GM23338 (cell line): ENCODE results near the gene MRM2. TPM values are rescaled to one million over a fixed set of nuclear protein-coding genes. Genes with fewer than 3 reads are reported as not detected.

Experiments
- ATAC-seq: fragments of 200-7000 bp; cut with Tn5 transposase; 3 replicates; pipeline ENCODE4 v1.9.1; 2020
- DNase-seq: peaks from one replicate; pipeline ENCODE4 v3.0.0-alpha.2; 2015; ENCODE audit warnings: low spot score
- H2AFZ ChIP-seq: fragments of 200-600 bp; sonication (generic); 2 replicates; pipeline ENCODE4 v1.8.0; 2016; ENCODE audit warnings: antibody characterized with exemption, mild to moderate bottlenecking, moderate library complexity
- H3F3A ChIP-seq: fragments of 200-600 bp; sonication (generic); replicated peaks from 2 replicates; pipeline ENCODE4 v1.8.0; 2017; ENCODE audit warnings: antibody characterized with exemption, mixed run types, low read depth
- H3K27ac ChIP-seq: fragments of 200-600 bp; sonication (generic); 2 replicates; pipeline ENCODE4 v1.6.1; 2016; ENCODE audit warnings: low read depth
- H3K27me3 ChIP-seq: fragments of 200-600 bp; sonication (generic); 2 replicates; pipeline ENCODE4 v1.8.0; 2016; ENCODE audit warnings: mild to moderate bottlenecking, mixed run types, moderate library complexity; ENCODE audit not compliant: insufficient read depth
- H3K36me3 ChIP-seq: fragments of 200-600 bp; sonication (generic); 2 replicates; pipeline ENCODE4 v1.8.0; 2016; ENCODE audit warnings: mild to moderate bottlenecking; ENCODE audit not compliant: insufficient read depth
- H3K4me1 ChIP-seq: fragments of 200-600 bp; sonication (generic); 2 replicates; pipeline ENCODE4 v1.8.0; 2016; ENCODE audit warnings: mild to moderate bottlenecking, moderate library complexity; ENCODE audit not compliant: insufficient read depth
- H3K4me2 ChIP-seq: fragments of 200-600 bp; sonication (generic); 2 replicates; pipeline ENCODE4 v1.7.1; 2017; ENCODE audit warnings: mixed run types
- H3K4me3 ChIP-seq: fragments of 200-600 bp; sonication (generic); 2 replicates; pipeline ENCODE4 v1.6.1; 2016; ENCODE audit warnings: mixed run types
- H3K79me2 ChIP-seq: fragments of 200-600 bp; sonication (generic); replicated peaks from 2 replicates; pipeline ENCODE4 v1.8.0; 2017; ENCODE audit warnings: mild to moderate bottlenecking; ENCODE audit not compliant: insufficient read depth
- H3K9me2 ChIP-seq: fragments of 200-600 bp; sonication (generic); 2 replicates; pipeline ENCODE4 v1.8.0; 2017; ENCODE audit not compliant: insufficient read depth
- H4K20me1 ChIP-seq: fragments of 200-600 bp; sonication (generic); replicated peaks from 2 replicates; pipeline ENCODE4 v1.8.0; 2017; ENCODE audit warnings: mild to moderate bottlenecking; ENCODE audit not compliant: insufficient read depth
- H3K27ac Mint-ChIP-seq: 2 replicates; pipeline ENCODE4 v1.8.0; 2020; ENCODE audit warnings: inconsistent platforms, mild to moderate bottlenecking, moderate library complexity, mixed read lengths
- H3K27me3 Mint-ChIP-seq: 3 replicates; pipeline ENCODE4 v1.8.0; 2022; ENCODE audit warnings: low read depth, mild to moderate bottlenecking, moderate library complexity, mixed read lengths, inconsistent platforms; ENCODE audit not compliant: insufficient read depth, poor library complexity
- H3K36me3 Mint-ChIP-seq: 3 replicates; pipeline ENCODE4 v1.8.0; 2021; ENCODE audit warnings: low read depth, mild to moderate bottlenecking, inconsistent platforms, moderate library complexity, mixed read lengths
- H3K4me1 Mint-ChIP-seq: 3 replicates; pipeline ENCODE4 v1.8.0; 2020; ENCODE audit warnings: mild to moderate bottlenecking, inconsistent platforms, mixed read lengths
- H3K4me3 Mint-ChIP-seq: 3 replicates; pipeline ENCODE4 v1.8.0; 2021; ENCODE audit warnings: moderate library complexity, mild to moderate bottlenecking, inconsistent platforms, mixed read lengths
- H3K9me3 Mint-ChIP-seq: 3 replicates; pipeline ENCODE4 v1.8.0; 2020; ENCODE audit warnings: moderate library complexity, mild to moderate bottlenecking, inconsistent platforms, mixed read lengths
- CREB1 ChIP-seq: fragments of 250-450 bp; sonication (Bioruptor Pico); IDR thresholded peaks from 2 replicates; pipeline ENCODE4 v1.5.0; 2020; ENCODE audit warnings: low read depth, mild to moderate bottlenecking, moderate library complexity
- EZH2 ChIP-seq: fragments of 200-600 bp; sonication (generic); IDR thresholded peaks from one replicate; pipeline ENCODE4 v1.8.0; 2017; ENCODE audit warnings: antibody characterized with exemption, mild to moderate bottlenecking, low read depth; ENCODE audit not compliant: unreplicated experiment
- EZH2phosphoT487 ChIP-seq: fragments of 200-600 bp; sonication (generic); IDR thresholded peaks from one replicate; pipeline ENCODE4 v1.8.1; 2018; ENCODE audit warnings: antibody characterized with exemption; ENCODE audit not compliant: unreplicated experiment
- POLR2AphosphoS5 ChIP-seq: IDR thresholded peaks from 2 replicates; pipeline ENCODE4 v1.6.1; 2016; ENCODE audit warnings: antibody characterized with exemption, low read depth
- ZNF114 ChIP-seq: fragments of 250-450 bp; sonication (Bioruptor Pico); IDR thresholded peaks from 2 replicates; pipeline ENCODE4 v1.5.0; 2020; ENCODE audit warnings: mild to moderate bottlenecking, moderate library complexity
- ZNF331 ChIP-seq: fragments of 250-450 bp; sonication (Bioruptor Pico); IDR thresholded peaks from 2 replicates; pipeline ENCODE4 v1.5.0; 2020; ENCODE audit warnings: low read depth, mild to moderate bottlenecking, moderate library complexity
- ZNF462 ChIP-seq: fragments of 250-450 bp; sonication (Bioruptor Pico); IDR thresholded peaks from 2 replicates; pipeline ENCODE4 v1.5.0; 2020; ENCODE audit warnings: mild to moderate bottlenecking, moderate library complexity
- polyA plus RNA-seq: library from polyadenylated mRNA; unstranded; fragments of >200 nt; fragmentation: Nextera tagmentation; extraction: Ambion mirVana; gene quantifications from 2 replicates; pipeline ENCODE4 v1.2.1, GENCODE V29; 2016
- total RNA-seq: library from RNA; depleted of rRNA; stranded (reverse); fragments of >200 nt; shearing (Covaris generic); gene quantifications from 2 replicates; pipeline ENCODE4 v1.2.3, GENCODE V29; 2014
- TF ChIP-seq, protein P1 (sequence below): IDR thresholded peaks from 2 replicates; pipeline ENCODE4 v1.6.1; 2016; ENCODE audit warnings: antibody characterized with exemption
- TF ChIP-seq, protein P2 (sequence below), 2 experiments: fragments of 200-600 bp in 1 of 2; sonication (generic) in 1 of 2; conservative IDR thresholded peaks; 2 replicates each; pipeline versions ENCODE4 v1.5.1 to v1.6.1; 2016 to 2017; ENCODE audit warnings: antibody characterized with exemption in 2 of 2, low read depth in 2 of 2, mild to moderate bottlenecking in 2 of 2, moderate library complexity in 1 of 2

Gene MRM2
- total and polyA plus RNA-seq, 2 experiments from 2014 or later = 30.0 to 37.8 TPM

DNA sequence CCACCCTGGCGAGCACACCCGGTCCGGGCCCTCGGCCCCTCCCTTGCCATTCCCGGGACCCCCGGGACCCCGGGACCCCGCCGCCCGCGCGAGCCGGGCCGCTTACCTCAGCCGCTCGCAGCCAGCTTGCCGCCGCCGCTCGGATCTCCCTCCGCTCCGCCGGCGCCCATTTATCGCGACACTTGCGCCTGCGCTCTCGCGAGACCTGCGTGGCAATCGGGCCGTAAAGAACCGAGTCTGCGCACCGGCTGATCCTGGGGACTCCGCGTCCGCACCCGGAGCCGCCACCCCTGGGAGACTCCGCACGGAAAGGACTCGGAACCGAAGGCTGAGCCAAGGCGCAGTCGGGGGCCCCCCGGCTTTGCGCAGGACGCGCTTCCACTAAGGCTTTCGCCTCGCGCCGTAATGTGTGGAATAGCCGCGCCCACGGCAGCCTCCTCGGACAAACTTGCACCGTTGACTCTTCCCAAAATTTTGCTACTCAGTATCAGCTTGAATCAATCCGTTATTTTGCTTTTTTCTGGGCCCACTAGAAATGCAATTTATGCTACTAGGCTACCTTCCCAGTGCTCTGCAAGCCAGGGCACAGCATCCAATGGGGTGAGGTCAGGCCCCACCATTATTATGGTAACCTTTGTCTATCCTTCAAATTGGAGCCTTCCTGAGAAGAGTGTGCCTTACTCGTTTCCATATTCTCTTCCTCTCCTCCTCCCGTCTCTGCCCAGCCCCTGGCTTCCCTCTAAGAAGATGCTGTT lies 9.1 kb downstream of the MRM2 start, which contains the start of gene MAD1L1:
MAD1L1 (minus strand) TSS at position 180 of the 755 bp plus-strand sequence. CDS start 2,812 bp downstream, outside the sequence.
- Histone ChIP-seq H3K27ac (peak within 1 kb of the TSS; percentile 85), H3K9me2 (no peaks in the 10 kb centered on the region), H3K4me3 (peak within 1 kb of the TSS; percentile 93), H3K4me2 (peak within 1 kb of the TSS; percentile 96), H3K36me3 (peaks cover 33% of the 10 kb centered on the region), H4K20me1 (peaks cover 12% of the 10 kb centered on the region), H2AFZ (peak within 1 kb of the TSS; percentile 15), H3K27me3 (no peaks in the 10 kb centered on the region), H3K79me2 (peaks cover 56% of the 10 kb centered on the region), H3K4me1 (peaks cover 19% of the 10 kb centered on the region), H3F3A (peaks cover 13% of the 10 kb centered on the region; the same call in 1 of the 2 replicates)
- H3K9me3 Mint-ChIP-seq = no peaks in the 10 kb centered on the region
- H3K27me3 Mint-ChIP-seq = peaks cover 13% of the 10 kb centered on the region
- peaks cover 12% of the 10 kb centered on the region for H3K4me1 Mint-ChIP-seq
- DNase-seq (peak; percentile 96), ATAC-seq (peak; percentile 87)
- peak; percentile 69; the same call in 1 of the 2 replicates for TF ChIP-seq POLR2AphosphoS5
- TF ChIP-seq CREB1 (CRISPR knock-in tag) = peak; percentile 56; the same call in 1 of the 2 replicates
- TF ChIP-seq, protein P1, sequence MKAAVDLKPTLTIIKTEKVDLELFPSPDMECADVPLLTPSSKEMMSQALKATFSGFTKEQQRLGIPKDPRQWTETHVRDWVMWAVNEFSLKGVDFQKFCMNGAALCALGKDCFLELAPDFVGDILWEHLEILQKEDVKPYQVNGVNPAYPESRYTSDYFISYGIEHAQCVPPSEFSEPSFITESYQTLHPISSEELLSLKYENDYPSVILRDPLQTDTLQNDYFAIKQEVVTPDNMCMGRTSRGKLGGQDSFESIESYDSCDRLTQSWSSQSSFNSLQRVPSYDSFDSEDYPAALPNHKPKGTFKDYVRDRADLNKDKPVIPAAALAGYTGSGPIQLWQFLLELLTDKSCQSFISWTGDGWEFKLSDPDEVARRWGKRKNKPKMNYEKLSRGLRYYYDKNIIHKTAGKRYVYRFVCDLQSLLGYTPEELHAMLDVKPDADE = no peak
- no peak for TF ChIP-seq ZNF331
- H3K36me3 Mint-ChIP-seq = peaks cover 55% of the 10 kb centered on the region
- H3K4me3 Mint-ChIP-seq = peak within 1 kb of the TSS; percentile 91
- peak within 1 kb of the TSS; percentile 94 for H3K27ac Mint-ChIP-seq

GRCh38 chr7:2231992-2232765 lies 9.8 kb downstream of the MRM2 start:
- H3K4me2 ChIP-seq = peak overlapping the region; percentile 96
- H3K4me3 ChIP-seq = peak overlapping the region; percentile 93
- H3K4me1 ChIP-seq = peaks cover 19% of the 10 kb centered on the region
- peak overlapping the region; percentile 91 for H3K4me3 Mint-ChIP-seq
- peaks cover 12% of the 10 kb centered on the region for H3K4me1 Mint-ChIP-seq
- peaks cover 55% of the 10 kb centered on the region for H3K36me3 Mint-ChIP-seq
- peaks cover 15% of the 10 kb centered on the region for H3K27me3 Mint-ChIP-seq
- H3K79me2 ChIP-seq = peaks cover 61% of the 10 kb centered on the region
- no peaks in the 10 kb centered on the region for H3K9me3 Mint-ChIP-seq
- peak; percentile 59 for DNase-seq
- peak overlapping the region; percentile 4; the same call in 1 of the 2 replicates for H3K27ac Mint-ChIP-seq
- peak; percentile 78 for ATAC-seq
- peaks cover 28% of the 10 kb centered on the region for H3K36me3 ChIP-seq
- peak overlapping the region; percentile 50; the same call in 1 of the 2 replicates for H3K27ac ChIP-seq
- H4K20me1 ChIP-seq = peaks cover 12% of the 10 kb centered on the region
- peaks cover 13% of the 10 kb centered on the region; the same call in 1 of the 2 replicates for H3F3A ChIP-seq
- 0 out of 2 replicates have a peak overlapping the region, but pooled peaks have one; percentile 15 for H2AFZ ChIP-seq
- no peaks in the 10 kb centered on the region for H3K27me3 ChIP-seq
- no peaks in the 10 kb centered on the region for H3K9me2 ChIP-seq
- TF ChIP-seq EZH2 (no peak), ZNF114 (no peak), ZNF462 (CRISPR knock-in tag) (no peak), ZNF331 (no peak), EZH2phosphoT487 (no peak), POLR2AphosphoS5 (no peak)
- TF ChIP-seq, protein P2, sequence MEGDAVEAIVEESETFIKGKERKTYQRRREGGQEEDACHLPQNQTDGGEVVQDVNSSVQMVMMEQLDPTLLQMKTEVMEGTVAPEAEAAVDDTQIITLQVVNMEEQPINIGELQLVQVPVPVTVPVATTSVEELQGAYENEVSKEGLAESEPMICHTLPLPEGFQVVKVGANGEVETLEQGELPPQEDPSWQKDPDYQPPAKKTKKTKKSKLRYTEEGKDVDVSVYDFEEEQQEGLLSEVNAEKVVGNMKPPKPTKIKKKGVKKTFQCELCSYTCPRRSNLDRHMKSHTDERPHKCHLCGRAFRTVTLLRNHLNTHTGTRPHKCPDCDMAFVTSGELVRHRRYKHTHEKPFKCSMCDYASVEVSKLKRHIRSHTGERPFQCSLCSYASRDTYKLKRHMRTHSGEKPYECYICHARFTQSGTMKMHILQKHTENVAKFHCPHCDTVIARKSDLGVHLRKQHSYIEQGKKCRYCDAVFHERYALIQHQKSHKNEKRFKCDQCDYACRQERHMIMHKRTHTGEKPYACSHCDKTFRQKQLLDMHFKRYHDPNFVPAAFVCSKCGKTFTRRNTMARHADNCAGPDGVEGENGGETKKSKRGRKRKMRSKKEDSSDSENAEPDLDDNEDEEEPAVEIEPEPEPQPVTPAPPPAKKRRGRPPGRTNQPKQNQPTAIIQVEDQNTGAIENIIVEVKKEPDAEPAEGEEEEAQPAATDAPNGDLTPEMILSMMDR (conservative IDR thresholded peaks at IDR 0.05; ENCODE audit: low read depth in 2 of 2) = no peak
